Gastrocnemius medialis (tissue), 4 donors: ENCODE results near the gene NRG3.

Experiments
- CTCF ChIP-seq, 5 experiments: fragments of 450-650 bp in 3 of 5; fragments of 200-600 bp in 2 of 5; sonication (generic) in 2 of 5; IDR thresholded peaks in 4 of 5; conservative IDR thresholded peaks in 1 of 5; 1 replicate in 4 of 5; 2 replicates in 1 of 5; pipeline ENCODE4 v1.5.1; 2016 to 2019; ENCODE audit warnings: antibody characterized with exemption in 5 of 5, mild to moderate bottlenecking in 3 of 5, moderate library complexity in 3 of 5
- POLR2A ChIP-seq, 2 donors: fragments of 450-650 bp; IDR thresholded peaks; one replicate each; pipeline ENCODE4 v1.6.1; 2017; ENCODE audit warnings: antibody characterized with exemption in 2 of 2, mild to moderate bottlenecking in 2 of 2, moderate library complexity in 2 of 2

DNA sequence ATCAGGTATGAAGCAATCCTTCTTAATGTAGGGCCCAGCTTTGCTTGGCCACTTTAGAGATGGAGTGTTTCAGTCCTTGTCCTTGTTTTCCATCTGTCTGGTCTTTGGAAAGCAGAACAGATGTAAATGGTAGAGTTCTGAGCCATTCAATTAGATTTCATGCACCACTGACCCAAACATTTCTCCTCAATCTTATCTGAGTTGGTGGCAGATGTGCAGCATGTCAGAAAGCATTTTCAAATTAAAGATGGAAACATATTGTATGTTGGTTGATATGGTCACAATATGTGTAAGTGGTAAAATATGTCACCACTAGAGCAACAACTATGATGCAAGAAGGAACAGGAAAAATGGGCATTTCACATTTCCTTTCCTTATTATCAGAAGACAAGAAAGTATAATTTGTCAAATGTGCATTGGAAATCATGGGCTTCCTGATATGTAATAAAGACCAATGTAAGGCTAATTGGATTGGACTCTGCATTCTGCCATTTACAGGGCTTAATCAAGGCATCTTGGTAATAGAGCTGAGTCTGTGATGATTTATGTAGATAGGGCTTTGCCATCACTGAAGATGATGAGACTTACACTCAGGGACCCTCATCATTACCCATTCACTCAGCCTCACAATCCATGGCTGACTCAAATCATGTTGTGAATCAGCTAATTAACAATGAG is 750.7 kb downstream of the NRG3 start:
- no peak for TF ChIP-seq CTCF (IDR thresholded peaks at IDR 0.05 in 4 of 5, conservative IDR thresholded peaks at IDR 0.05 in 1 of 5)
- TF ChIP-seq POLR2A (IDR thresholded peaks at IDR 0.05) = no peak
